Measurements from ENCODE around the gene HOXB4.

DNA sequence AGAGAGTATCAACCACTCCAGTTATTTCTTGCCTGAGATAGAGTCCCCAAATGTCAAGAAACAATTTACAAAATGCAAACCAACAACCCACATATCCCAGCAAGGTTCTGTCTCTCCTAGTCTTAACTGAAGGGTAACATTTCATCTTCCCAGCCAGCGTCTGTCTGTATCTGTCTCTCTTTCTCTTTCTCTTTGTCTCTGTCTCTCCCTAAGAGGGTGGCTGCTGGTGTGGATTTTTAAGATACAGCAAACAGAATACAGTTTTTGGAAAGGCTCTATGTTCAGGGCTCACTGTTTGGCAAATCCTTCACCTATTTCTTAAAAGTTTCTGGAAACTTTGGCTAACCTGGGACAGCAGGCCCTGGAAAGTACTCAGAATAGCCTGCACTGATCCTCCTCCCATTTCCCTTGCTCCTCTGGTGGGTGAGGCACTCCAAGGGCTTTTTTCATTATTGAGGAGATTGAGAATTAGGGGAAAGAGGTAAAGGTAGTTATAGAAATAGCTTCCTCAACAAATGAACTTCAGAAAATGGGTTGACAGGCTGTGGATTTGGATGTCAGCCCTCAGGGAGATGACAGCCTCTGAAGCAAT lies 6.2 kb downstream of the HOXB4 start:
- TF ChIP-seq, protein P1, sequence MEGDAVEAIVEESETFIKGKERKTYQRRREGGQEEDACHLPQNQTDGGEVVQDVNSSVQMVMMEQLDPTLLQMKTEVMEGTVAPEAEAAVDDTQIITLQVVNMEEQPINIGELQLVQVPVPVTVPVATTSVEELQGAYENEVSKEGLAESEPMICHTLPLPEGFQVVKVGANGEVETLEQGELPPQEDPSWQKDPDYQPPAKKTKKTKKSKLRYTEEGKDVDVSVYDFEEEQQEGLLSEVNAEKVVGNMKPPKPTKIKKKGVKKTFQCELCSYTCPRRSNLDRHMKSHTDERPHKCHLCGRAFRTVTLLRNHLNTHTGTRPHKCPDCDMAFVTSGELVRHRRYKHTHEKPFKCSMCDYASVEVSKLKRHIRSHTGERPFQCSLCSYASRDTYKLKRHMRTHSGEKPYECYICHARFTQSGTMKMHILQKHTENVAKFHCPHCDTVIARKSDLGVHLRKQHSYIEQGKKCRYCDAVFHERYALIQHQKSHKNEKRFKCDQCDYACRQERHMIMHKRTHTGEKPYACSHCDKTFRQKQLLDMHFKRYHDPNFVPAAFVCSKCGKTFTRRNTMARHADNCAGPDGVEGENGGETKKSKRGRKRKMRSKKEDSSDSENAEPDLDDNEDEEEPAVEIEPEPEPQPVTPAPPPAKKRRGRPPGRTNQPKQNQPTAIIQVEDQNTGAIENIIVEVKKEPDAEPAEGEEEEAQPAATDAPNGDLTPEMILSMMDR (IDR thresholded peaks at IDR 0.05): no peak
- TF ChIP-seq POLR2A (IDR thresholded peaks at IDR 0.05): no peak
